ENCODE data around the gene DHRS11. TPM values are rescaled to one million over a fixed set of nuclear protein-coding genes. Genes with fewer than 3 reads are reported as not detected.

Gene DHRS11
- polyA plus RNA-seq, 1 donor = 321 TPM

DNA sequence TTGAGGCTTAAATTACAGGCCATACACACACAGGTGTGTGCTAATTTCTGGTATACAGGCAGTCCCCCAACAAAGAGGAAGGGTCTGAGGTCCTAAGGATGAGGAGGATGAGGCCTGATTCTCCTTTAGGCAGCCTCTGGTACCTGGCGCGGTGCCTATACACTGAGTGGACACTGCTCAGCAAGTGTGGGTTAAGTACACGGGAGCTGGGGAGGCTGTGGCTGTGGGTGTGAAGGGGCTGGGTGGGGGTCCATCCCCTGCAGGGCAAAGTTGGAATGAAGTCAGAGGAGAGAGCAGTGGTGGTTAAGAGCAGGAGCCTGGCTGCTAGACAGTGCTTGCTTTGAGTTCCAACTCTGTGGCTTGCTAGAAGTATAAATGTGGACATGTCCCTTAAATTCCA is 20.6 kb downstream of the DHRS11 start:
- H3K27me3 ChIP-seq (ENCODE audit: control insufficient read depth, insufficient read depth, low read length) = peaks cover 11% of the 10 kb centered on the region
- H3K36me3 ChIP-seq (ENCODE audit: control insufficient read depth, insufficient read depth, low read length) = no peaks in the 10 kb centered on the region
- H3K9me3 ChIP-seq (ENCODE audit: control insufficient read depth, low read depth, low read length) = no peaks in the 10 kb centered on the region
- no peak for DNase-seq
- no CpG with 5 or more reads among the region's 3 CpGs for WGBS (ENCODE audit: insufficient coverage, low lambda C conversion rate)
- H3K27ac ChIP-seq (ENCODE audit: low read length) = no peak overlapping the region
- H3K4me1 ChIP-seq (ENCODE audit: control insufficient read depth, insufficient read depth, low read length) = no peaks in the 10 kb centered on the region
- H3K4me3 ChIP-seq (ENCODE audit: low read length) = no peak overlapping the region

DNA sequence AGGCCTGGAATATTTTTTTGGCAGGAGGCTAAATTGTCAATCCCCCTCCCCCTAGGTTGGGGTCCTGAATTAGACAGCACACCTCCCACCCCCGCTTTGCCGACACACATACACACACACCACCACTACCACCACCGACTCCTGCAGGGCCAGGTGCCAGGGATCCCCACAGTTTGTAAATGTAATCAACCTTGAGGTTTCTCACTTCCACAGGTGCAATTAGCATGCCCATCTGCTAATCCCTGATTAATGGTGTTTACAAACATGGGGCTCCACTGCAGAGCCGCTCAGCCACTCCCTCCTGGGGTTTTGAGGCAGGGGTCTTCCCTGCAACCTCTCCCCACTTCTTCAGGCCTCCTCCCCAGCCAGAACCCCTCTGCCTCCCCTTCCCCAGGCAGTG is 21.5 kb downstream of the DHRS11 start:
- DNase-seq = no peak
- WGBS (ENCODE audit: insufficient coverage, low lambda C conversion rate) = no CpG with 5 or more reads among the region's 4 CpGs
- peaks cover 11% of the 10 kb centered on the region for H3K27me3 ChIP-seq (ENCODE audit: control insufficient read depth, insufficient read depth, low read length)

DNA sequence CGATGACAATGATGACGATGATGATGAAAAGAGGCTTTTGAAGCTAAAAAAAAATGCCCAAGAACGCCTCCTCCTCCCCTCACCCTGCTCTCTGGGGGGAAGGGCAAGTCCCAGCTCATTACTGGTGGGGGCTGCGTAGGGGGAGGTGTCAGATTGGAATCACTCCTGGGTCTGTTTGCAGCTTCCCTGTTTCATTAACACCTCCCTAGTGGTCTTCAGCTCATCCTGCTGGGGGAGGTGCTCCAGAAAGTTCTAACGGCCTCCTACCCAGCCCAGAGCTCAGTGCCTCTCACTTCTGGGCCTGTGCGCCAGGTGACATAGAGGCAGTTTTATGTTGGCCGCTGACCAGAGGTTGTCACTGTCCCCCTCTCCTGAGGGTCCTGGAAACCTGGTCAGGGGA is 22.4 kb downstream of the DHRS11 start:
- Histone ChIP-seq H3K27me3 (ENCODE audit: control insufficient read depth, insufficient read depth, low read length) (peaks cover 11% of the 10 kb centered on the region), H3K27ac (ENCODE audit: low read length) (no peak overlapping the region)
- 60% methylated on average over 1 of the region's 7 CpGs for WGBS (ENCODE audit: insufficient coverage, low lambda C conversion rate)

More for the DNA sequence above, 21.5 kb downstream of the DHRS11 start:
- Histone ChIP-seq H3K36me3 (ENCODE audit: control insufficient read depth, insufficient read depth, low read length) (no peaks in the 10 kb centered on the region), H3K4me1 (ENCODE audit: control insufficient read depth, insufficient read depth, low read length) (no peaks in the 10 kb centered on the region), H3K9me3 (ENCODE audit: control insufficient read depth, low read depth, low read length) (no peaks in the 10 kb centered on the region), H3K27ac (ENCODE audit: low read length) (no peak overlapping the region), H3K4me3 (ENCODE audit: low read length) (no peak overlapping the region)

DNA sequence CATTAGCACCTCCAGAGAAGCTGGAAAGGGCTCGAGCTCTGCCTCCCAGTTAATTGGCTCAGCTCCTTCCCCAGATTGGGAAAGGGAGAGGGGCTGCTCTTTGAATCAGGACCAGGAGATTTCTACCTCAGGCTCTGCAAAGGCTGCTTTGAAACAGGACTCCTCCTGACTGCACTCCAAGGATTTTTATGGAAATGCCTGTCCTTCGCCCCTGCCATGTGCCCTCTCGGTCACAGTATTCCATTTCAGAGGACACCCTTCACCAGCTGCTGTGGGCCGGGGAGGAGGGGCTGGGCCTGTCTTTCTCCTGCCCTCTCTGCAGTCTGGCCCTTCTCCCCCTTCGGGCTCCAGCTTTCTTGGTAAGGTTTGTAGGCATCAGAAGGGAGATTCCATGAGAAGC is 23.3 kb downstream of the DHRS11 start:
- DNase-seq = no peak
- Histone ChIP-seq H3K4me3 (ENCODE audit: low read length) (no peak overlapping the region), H3K4me1 (ENCODE audit: control insufficient read depth, insufficient read depth, low read length) (no peaks in the 10 kb centered on the region), H3K36me3 (ENCODE audit: control insufficient read depth, insufficient read depth, low read length) (no peaks in the 10 kb centered on the region), H3K27ac (ENCODE audit: low read length) (no peak overlapping the region), H3K9me3 (ENCODE audit: control insufficient read depth, low read depth, low read length) (no peaks in the 10 kb centered on the region), H3K27me3 (ENCODE audit: control insufficient read depth, insufficient read depth, low read length) (peaks cover 11% of the 10 kb centered on the region)
- no CpG with 5 or more reads among the region's 5 CpGs for WGBS (ENCODE audit: insufficient coverage, low lambda C conversion rate)

More for the DNA sequence above, 22.4 kb downstream of the DHRS11 start:
- Histone ChIP-seq H3K36me3 (ENCODE audit: control insufficient read depth, insufficient read depth, low read length) (no peaks in the 10 kb centered on the region), H3K9me3 (ENCODE audit: control insufficient read depth, low read depth, low read length) (no peaks in the 10 kb centered on the region), H3K4me1 (ENCODE audit: control insufficient read depth, insufficient read depth, low read length) (no peaks in the 10 kb centered on the region), H3K4me3 (ENCODE audit: low read length) (no peak overlapping the region)
- DNase-seq = no peak

DNA sequence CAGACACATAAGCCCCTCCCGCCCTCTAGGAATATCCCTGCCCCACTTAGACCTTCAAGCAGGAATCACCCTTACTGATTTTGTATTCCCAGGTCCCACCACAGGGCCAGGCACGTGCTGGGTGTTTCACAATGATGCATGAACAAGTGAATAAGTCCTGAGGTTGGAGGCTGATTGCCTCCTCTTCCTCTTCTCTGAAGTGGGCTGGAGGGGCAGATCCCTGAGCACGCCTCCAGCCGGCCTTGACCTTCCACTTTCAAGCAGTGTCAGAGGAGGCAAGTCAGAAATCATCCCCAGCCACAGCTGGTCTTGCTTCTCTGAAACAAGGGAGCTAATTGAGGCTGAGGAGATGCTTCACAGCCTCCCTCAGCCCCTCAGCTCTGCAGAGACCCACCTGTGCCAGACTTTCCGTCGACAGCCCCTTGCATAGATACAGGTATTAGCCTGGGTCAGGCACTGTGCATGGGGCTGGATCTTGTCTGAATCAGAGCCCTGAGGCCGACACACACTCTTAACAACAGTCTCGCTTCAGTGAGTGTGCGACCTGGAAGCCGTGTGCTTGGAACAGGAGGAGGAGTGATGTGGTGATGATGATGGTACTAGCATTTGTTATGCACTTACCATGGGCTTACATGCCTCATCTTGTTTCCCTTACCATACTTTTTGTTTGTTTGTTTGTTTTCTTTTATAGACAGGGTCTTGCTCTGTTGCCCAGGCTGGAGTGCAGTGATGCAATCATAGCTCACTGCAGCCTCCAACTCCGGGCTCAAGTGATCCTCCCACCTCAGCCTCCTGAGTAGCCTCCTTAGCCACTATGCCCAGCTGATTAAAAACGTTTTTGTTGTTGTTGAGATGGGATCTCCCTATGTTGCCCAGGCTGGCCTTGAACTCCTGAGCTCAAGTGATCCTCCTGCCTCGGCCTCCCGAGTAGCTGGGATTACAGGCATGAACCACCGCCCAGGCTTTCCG is 24.7 kb downstream of the DHRS11 start:
- DNase-seq = no peak
- Histone ChIP-seq H3K36me3 (ENCODE audit: control insufficient read depth, insufficient read depth, low read length) (no peaks in the 10 kb centered on the region), H3K9me3 (ENCODE audit: control insufficient read depth, low read depth, low read length) (no peaks in the 10 kb centered on the region), H3K4me3 (ENCODE audit: low read length) (no peak overlapping the region), H3K27me3 (ENCODE audit: control insufficient read depth, insufficient read depth, low read length) (peaks cover 11% of the 10 kb centered on the region), H3K4me1 (ENCODE audit: control insufficient read depth, insufficient read depth, low read length) (no peaks in the 10 kb centered on the region), H3K27ac (ENCODE audit: low read length) (no peak overlapping the region)
- WGBS (ENCODE audit: insufficient coverage, low lambda C conversion rate) = no CpG with 5 or more reads among the region's 16 CpGs

DNA sequence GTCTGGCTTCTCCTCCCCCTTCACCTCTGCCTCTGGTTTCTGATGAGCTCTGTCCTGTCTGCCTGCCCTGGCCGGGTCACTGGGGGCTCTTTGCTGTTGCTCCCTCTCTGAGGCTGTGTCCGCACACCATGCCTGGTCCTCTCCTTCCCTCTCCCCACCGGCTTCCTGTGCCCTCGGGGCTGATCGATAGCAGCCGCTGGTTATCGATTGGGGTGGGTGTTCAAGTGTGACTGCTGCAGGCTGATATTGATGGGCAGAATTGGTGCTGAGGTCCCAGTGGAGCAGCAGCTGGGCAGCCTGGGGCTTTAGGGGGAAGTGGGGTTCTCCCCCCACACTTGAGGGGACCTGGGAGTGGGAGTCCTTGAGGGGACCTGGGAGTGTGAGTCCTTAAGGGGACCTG is 26.1 kb downstream of the DHRS11 start:
- Histone ChIP-seq H3K27me3 (ENCODE audit: control insufficient read depth, insufficient read depth, low read length) (peaks cover 11% of the 10 kb centered on the region), H3K4me3 (ENCODE audit: low read length) (no peak overlapping the region), H3K36me3 (ENCODE audit: control insufficient read depth, insufficient read depth, low read length) (no peaks in the 10 kb centered on the region), H3K9me3 (ENCODE audit: control insufficient read depth, low read depth, low read length) (no peaks in the 10 kb centered on the region), H3K27ac (ENCODE audit: low read length) (no peak overlapping the region), H3K4me1 (ENCODE audit: control insufficient read depth, insufficient read depth, low read length) (no peaks in the 10 kb centered on the region)
- DNase-seq = no peak
- no CpG with 5 or more reads among the region's 7 CpGs for WGBS (ENCODE audit: insufficient coverage, low lambda C conversion rate)

DNA sequence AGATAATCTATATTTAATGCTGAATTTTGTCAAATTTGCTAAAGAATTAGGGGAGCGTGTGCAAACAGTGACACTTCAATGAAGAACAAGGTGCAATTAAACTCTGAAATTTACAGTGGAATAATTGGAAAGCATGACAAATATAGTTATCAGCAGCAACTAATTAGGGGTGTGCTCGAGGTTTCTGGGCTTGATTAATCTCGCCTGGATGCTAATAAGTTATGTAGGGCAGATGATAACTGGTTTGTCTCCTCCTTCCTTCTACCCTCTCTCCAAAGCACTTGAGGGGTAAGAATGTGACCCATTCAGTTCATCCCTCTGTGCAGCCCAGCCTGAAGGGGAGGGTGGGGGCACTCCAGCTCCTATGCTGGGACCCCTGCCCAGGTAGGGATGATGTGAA is 31.6 kb downstream of the DHRS11 start:
- H3K4me1 ChIP-seq (ENCODE audit: control insufficient read depth, insufficient read depth, low read length) = no peaks in the 10 kb centered on the region
- no peaks in the 10 kb centered on the region for H3K36me3 ChIP-seq (ENCODE audit: control insufficient read depth, insufficient read depth, low read length)
- no peak for DNase-seq
- H3K27me3 ChIP-seq (ENCODE audit: control insufficient read depth, insufficient read depth, low read length) = no peaks in the 10 kb centered on the region
- WGBS (ENCODE audit: insufficient coverage, low lambda C conversion rate) = 100% methylated on average over 1 of the region's 3 CpGs
- H3K27ac ChIP-seq (ENCODE audit: low read length) = no peak overlapping the region
- H3K4me3 ChIP-seq (ENCODE audit: low read length) = no peak overlapping the region
- no peaks in the 10 kb centered on the region for H3K9me3 ChIP-seq (ENCODE audit: control insufficient read depth, low read depth, low read length)

DNA sequence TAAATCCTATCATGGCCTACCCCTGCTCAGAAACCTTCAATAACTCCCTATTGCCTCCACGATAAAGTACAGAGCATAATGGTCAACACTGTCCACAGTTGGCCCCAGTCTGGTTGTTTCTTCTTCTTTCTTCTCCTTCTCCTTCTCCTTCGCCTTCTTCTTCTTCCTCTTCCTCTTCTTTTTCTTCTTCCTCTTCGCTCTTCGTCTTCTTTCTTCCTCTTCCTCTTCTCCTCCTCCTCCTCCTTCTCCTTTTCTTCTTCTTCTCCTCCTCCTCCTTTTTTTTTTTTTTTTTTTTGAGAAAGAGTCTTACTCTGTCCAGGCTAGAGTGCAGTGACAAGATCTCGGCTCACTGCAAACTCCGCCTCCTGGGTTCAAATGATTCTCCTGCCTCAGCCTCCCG is 33.5 kb downstream of the DHRS11 start:
- Histone ChIP-seq H3K4me3 (ENCODE audit: low read length) (no peak overlapping the region), H3K4me1 (ENCODE audit: control insufficient read depth, insufficient read depth, low read length) (no peaks in the 10 kb centered on the region), H3K27me3 (ENCODE audit: control insufficient read depth, insufficient read depth, low read length) (no peaks in the 10 kb centered on the region), H3K27ac (ENCODE audit: low read length) (no peak overlapping the region), H3K9me3 (ENCODE audit: control insufficient read depth, low read depth, low read length) (no peaks in the 10 kb centered on the region), H3K36me3 (ENCODE audit: control insufficient read depth, insufficient read depth, low read length) (no peaks in the 10 kb centered on the region)
- WGBS (ENCODE audit: insufficient coverage, low lambda C conversion rate) = 75% methylated on average over 3 of the region's 7 CpGs
- no peak for DNase-seq

DNA sequence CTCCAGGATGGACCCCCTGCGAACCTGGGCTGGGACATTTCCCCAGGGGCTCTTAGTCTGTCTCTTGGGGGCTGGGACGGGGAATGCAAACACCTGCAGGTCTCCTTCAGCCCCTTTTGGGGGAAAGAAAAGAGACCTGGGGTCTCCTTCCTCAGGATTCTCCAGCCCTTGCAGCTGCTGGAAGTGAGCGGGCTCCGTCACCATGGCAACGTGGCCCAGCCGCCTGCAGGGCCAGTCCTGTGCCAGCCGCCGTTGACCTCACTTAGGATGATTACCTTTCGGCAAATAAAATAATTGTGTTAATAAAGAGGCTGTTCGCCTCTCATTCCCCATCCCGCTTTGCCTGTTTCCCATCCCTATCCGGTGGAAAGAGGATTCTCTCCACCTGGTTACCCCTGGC is 35.4 kb downstream of the DHRS11 start:
- no peak overlapping the region for H3K4me3 ChIP-seq (ENCODE audit: low read length)
- no peak overlapping the region for H3K27ac ChIP-seq (ENCODE audit: low read length)
- no peaks in the 10 kb centered on the region for H3K36me3 ChIP-seq (ENCODE audit: control insufficient read depth, insufficient read depth, low read length)
- no peaks in the 10 kb centered on the region for H3K4me1 ChIP-seq (ENCODE audit: control insufficient read depth, insufficient read depth, low read length)
- H3K9me3 ChIP-seq (ENCODE audit: control insufficient read depth, low read depth, low read length) = no peaks in the 10 kb centered on the region
- WGBS (ENCODE audit: insufficient coverage, low lambda C conversion rate) = no CpG with 5 or more reads among the region's 12 CpGs
- H3K27me3 ChIP-seq (ENCODE audit: control insufficient read depth, insufficient read depth, low read length) = peaks cover 2% of the 10 kb centered on the region
- no peak for DNase-seq

DNA sequence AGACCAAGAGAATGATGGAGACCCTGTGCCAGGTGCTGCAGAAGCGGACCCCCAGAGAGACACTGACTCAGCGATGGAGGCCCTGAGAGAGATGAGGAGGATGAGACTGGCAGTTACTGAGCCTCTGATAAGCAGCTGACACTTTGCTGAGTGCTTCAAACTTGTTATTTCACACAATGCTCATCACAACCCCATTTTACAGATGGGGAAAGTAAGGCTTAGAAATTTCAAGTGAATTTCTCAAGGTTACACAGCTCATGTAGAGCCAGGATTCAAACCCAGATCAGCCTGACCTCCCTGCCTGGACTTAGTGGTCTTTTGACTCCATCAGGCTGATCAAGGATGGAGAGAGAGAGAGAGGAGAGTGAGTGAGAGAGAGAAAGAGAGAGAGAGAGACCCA is 36.9 kb downstream of the DHRS11 start:
- no peaks in the 10 kb centered on the region for H3K4me1 ChIP-seq (ENCODE audit: control insufficient read depth, insufficient read depth, low read length)
- H3K27me3 ChIP-seq (ENCODE audit: control insufficient read depth, insufficient read depth, low read length) = peaks cover 16% of the 10 kb centered on the region
- H3K9me3 ChIP-seq (ENCODE audit: control insufficient read depth, low read depth, low read length) = no peaks in the 10 kb centered on the region
- H3K4me3 ChIP-seq (ENCODE audit: low read length) = no peak overlapping the region
- no peaks in the 10 kb centered on the region for H3K36me3 ChIP-seq (ENCODE audit: control insufficient read depth, insufficient read depth, low read length)
- no peak for DNase-seq
- WGBS (ENCODE audit: insufficient coverage, low lambda C conversion rate) = no CpG with 5 or more reads among the region's 2 CpGs
- H3K27ac ChIP-seq (ENCODE audit: low read length) = no peak overlapping the region

All from large intestine (tissue), 3 donors.